ENCODE results near the gene SH3BP2.
A peak's percentile ranks its signal among the peaks of the same experiment; 100 is the strongest.

The SH3BP2 gene

DNA sequence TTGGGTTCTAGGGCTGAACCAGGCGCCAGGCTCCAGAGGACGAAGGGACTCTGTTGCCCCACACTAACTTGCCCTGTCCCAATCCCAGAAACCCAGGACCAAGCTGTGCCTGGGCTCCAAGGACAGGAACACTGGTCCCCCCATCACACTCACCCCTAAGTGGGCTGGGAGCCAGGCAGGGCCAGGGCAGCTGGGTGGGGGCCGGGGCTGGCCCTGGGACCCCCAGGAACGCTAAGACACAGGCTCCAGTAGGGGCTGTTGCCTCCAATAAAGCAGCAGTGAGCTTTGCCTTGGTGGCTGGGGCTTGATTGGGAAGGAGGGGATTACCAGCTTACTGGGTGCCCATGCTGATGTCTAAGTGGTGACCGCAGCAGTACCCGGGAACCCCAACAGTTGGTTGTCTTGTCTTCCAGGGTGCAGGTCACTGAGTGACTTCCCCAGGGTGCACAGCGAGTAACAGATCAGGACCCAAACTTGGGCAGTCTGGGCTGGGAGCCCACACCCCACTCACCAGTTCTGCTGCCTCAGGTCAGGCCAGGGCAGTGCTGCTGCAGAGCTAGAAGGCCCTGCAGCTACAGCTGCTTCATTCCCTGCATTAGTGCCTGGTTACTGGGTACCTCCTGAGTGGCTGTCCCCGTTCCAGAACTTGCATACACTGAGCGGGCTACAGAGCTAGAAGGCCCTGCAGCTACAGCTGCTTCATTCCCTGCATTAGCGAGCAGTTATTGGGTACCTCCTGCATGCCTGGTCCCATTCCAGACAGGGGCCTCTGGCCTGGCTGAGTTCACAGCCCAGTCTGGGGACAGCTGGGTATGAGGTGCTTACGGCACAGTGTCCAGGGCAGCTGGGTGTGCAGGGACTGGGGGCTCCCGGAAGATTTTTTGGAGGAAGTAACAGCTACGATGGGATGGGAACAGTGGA, 41.4 kb downstream of the SH3BP2 start:
- DNase-seq: no peak

GRCh38 chr4:2835978-2836377, 43.1 kb downstream of the SH3BP2 start:
- DNase-seq: no peak

- no peak for DNase-seq
Measured at GRCh38 chr4:2836391-2836859, 43.5 kb downstream of the SH3BP2 start.

- DNase-seq: no peak
Measured at GRCh38 chr4:2837110-2837903, 44.4 kb downstream of the SH3BP2 start.

DNA sequence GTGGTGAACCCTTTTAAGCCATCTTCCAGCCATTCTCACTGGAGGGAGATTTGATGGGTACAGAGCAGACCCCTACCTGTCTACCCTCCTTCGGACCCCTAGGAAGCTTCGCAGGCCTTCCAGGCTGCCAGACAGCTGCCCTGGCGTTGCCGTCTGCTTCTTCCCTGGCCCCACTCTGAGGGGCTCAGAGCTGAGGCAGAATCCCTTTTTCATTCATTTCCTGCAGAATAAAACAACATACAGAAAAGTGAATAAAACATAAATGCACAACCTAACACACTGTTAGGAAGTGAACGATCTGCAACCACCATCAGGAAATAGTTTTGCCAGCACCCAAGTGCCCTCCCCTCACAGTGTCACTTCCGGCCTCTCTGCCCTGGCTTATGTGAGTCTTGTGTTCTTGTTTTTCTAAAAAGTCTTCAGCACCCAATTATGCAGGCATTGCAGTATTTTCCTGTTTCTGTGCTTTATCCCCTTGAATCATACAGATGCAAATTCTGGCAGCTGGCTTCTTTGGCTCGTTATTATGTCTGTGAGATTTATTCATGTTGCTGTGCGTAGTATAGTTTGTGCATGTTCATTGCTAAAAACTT, 45.1 kb downstream of the SH3BP2 start:
- no peak for DNase-seq

DNA sequence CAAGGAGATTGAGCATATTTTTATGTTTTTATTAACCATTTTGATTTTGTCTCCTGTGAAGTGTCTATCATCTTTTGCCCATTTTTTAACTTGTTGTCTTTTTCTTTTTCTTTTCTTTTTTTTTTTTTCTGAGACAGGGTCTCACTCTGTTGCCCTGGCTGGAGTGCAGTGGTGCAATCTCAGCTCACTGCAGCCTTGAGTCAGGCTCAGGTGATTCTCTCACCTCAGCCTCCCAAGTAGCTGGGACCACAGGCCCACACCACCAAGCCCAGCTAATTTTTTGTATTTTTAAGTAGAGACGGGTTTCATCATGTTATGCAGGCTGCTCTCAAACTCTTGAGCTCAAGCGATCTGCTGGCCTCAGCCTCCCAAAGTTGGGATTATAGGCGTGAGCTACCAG, 46.2 kb downstream of the SH3BP2 start:
- no peak for DNase-seq

DNA sequence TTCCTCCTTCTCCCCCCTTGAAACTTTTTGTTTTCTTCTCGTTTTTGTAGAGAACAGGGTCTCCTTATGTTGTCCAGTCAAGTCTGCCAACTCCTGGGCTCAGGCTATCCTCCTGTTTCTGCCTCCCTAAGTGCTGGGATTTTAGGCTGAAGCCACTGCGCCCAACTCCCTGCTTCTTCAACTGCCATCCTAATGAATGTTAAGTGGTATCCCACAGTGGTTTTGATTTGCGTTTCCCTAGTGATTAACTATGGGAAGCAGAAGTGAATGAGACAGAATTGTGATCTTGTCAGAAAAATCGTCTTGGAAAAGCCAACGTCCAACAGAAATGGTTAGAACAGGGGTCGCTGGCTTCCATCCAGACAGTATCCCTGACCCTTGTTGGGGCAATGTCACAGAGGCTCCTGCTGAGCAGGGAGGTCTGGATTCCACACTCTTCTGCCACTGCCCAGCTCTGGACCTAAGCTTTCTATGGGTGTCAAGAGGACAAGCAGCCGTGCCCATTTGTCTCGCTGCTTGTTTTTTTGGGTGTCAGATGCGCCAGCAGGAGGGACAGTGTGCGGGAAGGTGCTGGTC, 49.9 kb downstream of the SH3BP2 start:
- no peak for DNase-seq

DNA sequence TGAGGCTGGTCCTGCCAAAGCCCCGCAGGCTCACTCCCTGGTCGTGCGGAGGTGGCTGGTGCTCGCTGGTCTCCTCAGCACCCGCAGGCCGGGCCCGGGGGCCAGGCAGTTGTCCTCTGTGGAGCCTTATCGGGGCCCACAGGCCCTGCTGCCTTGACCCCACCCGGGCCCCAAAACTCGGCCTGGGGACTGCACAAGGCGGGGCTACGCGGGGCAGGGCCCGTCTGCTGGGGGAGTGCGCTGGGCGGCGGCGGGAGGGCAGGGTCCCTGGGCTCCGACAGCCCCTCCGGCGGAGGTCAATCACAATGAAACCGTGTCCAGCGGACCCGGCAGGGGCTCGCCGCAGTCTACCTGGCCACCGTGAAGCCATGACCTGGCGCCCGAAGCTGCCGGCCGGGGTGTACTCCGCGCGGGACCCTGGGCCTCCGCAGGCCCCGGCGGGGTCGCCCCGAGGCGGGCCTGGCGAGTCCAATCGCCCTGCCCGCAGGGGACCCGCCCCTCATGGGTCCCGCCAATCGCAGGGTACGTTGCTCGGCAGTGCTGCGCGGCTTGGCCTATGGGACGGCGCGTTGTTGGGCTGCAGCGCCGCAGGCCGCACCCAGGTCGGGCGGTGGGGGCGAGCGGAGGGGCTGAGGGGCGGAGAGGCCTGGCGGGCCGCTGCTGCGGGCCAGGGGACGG, 50.5 kb downstream of the SH3BP2 start, which contains the start of gene ADD1:
TSS of gene ADD1 (plus strand) at position 582 of the 678 bp plus-strand sequence. CDS start 32,072 bp downstream, outside the sequence.
- DNase-seq: peak; percentile 53

GRCh38 chr4:2843941-2844584, 51.2 kb downstream of the SH3BP2 start:
- DNase-seq: no peak

DNA sequence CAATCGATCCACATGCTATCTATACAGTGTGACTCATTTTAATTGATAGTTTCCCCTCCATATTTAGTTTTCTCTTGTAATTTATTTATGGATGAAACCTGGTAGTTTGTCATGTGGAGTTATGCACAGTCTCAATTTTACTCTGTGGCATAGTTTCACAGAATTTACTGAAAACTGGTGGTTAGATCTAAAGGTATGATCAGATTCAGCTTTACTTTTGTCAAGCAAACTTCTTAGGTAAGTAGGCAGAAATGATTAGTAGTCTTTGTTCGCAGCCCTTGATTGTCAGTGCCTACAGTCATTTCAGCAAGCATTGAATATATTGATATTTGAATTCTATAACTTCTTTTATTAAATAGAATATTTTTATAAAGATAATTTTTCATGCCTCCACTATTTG, 53.3 kb downstream of the SH3BP2 start:
- no peak for DNase-seq

GRCh38 chr4:2847302-2847871, 54.5 kb downstream of the SH3BP2 start:
- DNase-seq: no peak

DNA sequence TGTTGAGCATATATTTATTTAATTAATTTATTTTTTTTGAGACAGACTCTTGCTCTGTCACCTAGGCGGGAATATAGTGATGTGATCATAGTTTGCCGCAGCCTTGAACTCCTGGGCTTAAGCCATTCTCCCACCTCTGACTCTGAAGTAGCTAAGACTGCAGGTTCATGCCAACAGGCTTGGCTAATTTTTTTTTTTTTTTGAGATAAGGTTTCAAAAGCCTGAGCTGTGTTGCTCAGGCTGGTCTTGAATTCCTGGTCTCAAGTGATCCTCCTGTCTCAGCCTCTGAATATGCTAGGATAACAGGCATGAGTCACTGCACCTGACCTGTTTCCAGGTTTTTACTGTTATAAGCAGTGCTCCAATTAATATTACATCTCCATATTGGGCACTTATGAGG, 55.6 kb downstream of the SH3BP2 start:
- no peak for DNase-seq

- DNase-seq: no peak
Measured at GRCh38 chr4:2849267-2850152, 56.6 kb downstream of the SH3BP2 start.

DNA sequence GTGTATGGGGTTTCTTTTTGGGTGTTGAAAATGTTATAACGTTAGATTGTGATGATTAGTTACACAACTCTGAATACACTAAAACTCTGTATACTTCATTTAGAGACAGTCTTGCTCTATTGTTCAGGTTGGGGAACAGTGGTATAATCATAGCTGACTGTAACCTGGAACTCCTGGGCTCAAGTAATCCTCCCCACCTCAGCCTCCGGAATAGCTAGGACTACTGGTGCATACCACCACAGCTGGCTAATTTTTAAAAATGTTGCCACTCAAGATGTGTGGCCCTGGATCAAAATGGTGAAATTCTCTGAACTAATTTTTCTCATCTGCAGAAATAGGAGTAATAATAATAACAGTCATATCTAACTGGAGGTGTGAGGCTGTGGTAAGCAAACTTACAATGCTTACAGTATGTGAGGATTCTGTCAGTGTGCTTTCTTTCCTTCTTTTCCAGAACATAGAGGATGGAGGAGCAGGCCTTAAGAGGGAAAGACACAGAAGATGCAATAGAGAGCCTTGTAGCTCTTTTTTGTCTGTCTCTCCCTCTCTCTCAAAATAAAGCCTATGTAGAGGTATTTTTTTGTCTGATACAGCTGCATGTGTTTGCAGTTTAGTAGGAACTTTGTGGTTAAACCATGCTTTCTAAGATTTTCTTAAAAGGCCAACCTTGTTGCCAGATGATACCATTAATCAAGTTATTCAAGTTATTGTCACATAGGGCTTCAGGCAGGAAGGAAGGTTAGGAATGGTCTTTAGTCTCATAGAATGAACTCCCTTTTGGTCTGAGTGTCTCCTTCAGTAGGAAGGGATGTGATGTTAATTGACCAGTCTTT, 58.3 kb downstream of the SH3BP2 start:
- no peak for DNase-seq

DNA sequence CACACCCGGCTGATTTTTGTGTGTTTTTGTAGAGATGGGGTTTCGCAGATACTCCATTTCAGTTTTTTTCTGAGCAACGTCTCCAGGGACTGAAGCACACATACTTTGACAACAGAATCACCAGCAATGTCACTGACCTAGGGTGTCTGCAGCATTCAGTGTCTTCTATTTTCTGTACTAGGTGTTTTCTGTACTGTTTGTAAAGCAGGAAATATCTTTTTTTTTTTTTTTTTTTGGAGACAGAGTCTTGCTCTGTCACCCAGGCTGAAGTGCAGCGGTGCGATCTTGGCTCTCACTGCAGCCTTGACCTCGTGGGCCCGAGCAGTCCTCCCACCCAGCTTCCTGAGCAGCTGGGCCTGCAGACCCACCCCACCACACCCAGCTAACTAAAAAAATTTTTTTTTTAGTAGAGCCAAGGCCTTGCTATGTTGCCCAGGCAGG, 59.6 kb downstream of the SH3BP2 start:
- no peak for DNase-seq

- DNase-seq: no peak
Measured at GRCh38 chr4:2855584-2855983, 62.7 kb downstream of the SH3BP2 start.

DNA sequence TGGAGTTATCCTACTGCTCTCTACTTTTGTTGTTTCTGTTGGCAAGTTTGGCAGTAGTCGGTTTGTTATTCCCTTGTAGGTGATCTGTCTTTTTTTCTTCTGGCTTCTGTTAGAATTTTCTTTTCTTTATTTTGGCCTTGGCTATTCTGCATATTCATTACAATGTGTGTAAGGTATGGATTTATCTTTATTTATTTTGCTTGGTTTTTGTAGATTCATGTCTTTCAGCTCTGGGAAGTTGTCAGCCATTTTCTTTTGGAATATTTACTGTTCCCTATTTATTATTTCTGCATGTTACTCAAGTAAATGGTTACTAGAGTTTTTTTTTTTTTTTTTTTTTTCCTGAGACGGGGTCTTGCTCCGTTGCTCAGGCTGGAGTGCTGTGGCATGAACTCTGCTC, 63.4 kb downstream of the SH3BP2 start:
- DNase-seq: no peak

GRCh38 chr4:2857349-2857927, 64.6 kb downstream of the SH3BP2 start:
- DNase-seq: no peak

Measured in NCI-H187 treated with DMSO at 0.1 percent for 48 hours (cell line).